H1 (cell line): Measurements from ENCODE around the gene DHRS3. TPM values are rescaled to one million over a fixed set of nuclear protein-coding genes. Genes with fewer than 3 reads are reported as not detected.

Experiments
- CHD2 ChIP-seq: IDR thresholded peaks from 2 replicates; pipeline ENCODE4 v1.6.1; 2012; ENCODE audit warnings: low read length, improper control_type of control experiment
- CTBP2 ChIP-seq: IDR thresholded peaks from 2 replicates; pipeline ENCODE4 v1.7.0; 2011; ENCODE audit warnings: borderline replicate concordance, mild to moderate bottlenecking, moderate library complexity, mixed read lengths, low read length; ENCODE audit not compliant: insufficient read depth, insufficient read length
- KDM5A ChIP-seq: fragments of 200-600 bp; IDR thresholded peaks from 2 replicates; pipeline ENCODE4 v1.7.1; 2012; ENCODE audit warnings: mild to moderate bottlenecking, low read length, inconsistent platforms, mixed read lengths
- RXRA ChIP-seq: IDR thresholded peaks from 2 replicates; pipeline ENCODE4 v1.6.1; 2011; ENCODE audit warnings: low read depth, mild to moderate bottlenecking, low read length, moderate library complexity; ENCODE audit not compliant: insufficient read depth
- TBP ChIP-seq: IDR thresholded peaks from 2 replicates; pipeline ENCODE4 v1.6.1; 2011; ENCODE audit warnings: low read depth, low read length, improper control_type of control experiment
- polyA plus RNA-seq, 7 experiments: library from polyadenylated mRNA; depleted of rRNA in 3 of 7; stranded (reverse) in 5 of 7; unstranded in 2 of 7; fragments of >200 nt in 5 of 7; fragments of 200-250 nt in 2 of 7; gene quantifications; 1 replicate in 5 of 7; 2 replicates in 1 of 7; 4 replicates in 1 of 7; pipeline versions ENCODE4 v1.2.1 to v1.2.3, GENCODE V29; 2011 to 2013; ENCODE audit warnings: missing spikeins in 2 of 7, mixed read lengths in 2 of 7
- total RNA-seq: library from RNA; stranded (reverse); fragmentation: NEBNext Ultra II Directional; extraction: Animal tissue kit (Norgen Biotek cat#: 25700); gene quantifications from 2 replicates; pipeline ENCODE4 v1.2.1, GENCODE V29; 2021

DHRS3 gene
- total and polyA plus RNA-seq, 2 of the 8 experiments (the other 6 are each of a cell fraction or from before 2014, with no cell fraction given) = 32.5 to 36.4 TPM

DNA sequence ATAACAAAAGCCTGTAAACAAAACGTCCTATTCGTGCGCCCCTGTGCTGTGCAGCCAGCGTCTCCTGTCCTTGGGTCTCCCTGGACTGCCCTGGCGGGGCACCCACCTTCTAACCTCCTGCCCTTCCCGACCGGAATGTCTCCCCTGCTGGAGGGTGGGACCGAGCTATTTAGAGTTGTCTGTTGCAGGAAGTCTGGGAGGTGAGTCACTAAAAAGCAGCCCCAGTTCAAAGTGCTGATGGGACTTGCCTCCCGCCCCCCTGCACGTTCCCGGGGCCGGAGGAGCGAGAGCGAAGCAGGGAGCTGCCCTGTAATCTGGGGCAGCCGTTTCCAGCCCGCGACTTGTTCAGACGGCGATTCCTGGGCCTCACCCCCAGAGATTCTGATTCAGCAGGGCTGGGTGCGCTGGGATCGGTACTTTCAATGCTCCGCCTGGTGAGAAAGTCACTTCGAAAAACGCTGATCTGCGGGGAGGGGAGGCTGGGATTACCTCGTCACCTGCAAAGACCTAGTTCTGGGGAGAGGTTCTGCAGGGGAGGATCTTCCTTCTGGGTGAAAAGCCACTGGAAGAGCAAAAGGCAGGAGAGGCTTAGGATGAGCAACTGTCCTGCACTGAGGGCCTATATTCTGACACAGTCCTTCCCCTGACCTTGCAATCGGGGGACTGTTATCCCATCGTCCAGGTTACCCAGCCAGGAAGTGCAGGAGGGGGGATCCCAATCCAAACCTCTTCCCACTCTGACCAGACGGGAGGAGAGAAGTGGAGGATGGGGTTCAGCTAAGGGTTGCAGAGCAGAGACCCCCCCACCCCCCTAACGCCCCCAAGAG lies 1.2 kb upstream of the DHRS3 start (continued):
- TF ChIP-seq KDM5A (no peak), TBP (peak; percentile 48; the same call in 1 of the 2 replicates), RXRA (no peak), CTBP2 (peak; percentile 23), CHD2 (no peak)
